SIG-M5 (cell line): ENCODE results near the gene ZWINT.
A peak's percentile ranks its signal among the peaks of the same experiment; 100 is the strongest.

Source experiments
- DNase-seq: peaks from one replicate; lab custom pipeline; 2025; lab: John Stamatoyannopoulos, UW

The ZWINT gene

GRCh38 chr10:56360967-56361612, at the start of gene ZWINT:
Gene ZWINT (minus strand): TSS chr10:56361259. CDS start chr10:56361236, 23 bp downstream.
- peak; percentile 54 for DNase-seq

GRCh38 chr10:56383806-56384205, 22.7 kb upstream of the ZWINT start:
- DNase-seq, result no peak

GRCh38 chr10:56370217-56371113, 9.4 kb upstream of the ZWINT start:
- DNase-seq, result no peak

- DNase-seq, result no peak
Measured at GRCh38 chr10:56360583-56360966, 484 bp downstream of the ZWINT start.

GRCh38 chr10:56359837-56360236, 1.2 kb downstream of the ZWINT start:
- no peak for DNase-seq

- no peak for DNase-seq
Measured at GRCh38 chr10:56357018-56357417, 4.0 kb downstream of the ZWINT start.

GRCh38 chr10:56351909-56352630, 9.0 kb downstream of the ZWINT start:
- no peak for DNase-seq

- DNase-seq, result no peak
Measured at GRCh38 chr10:56349611-56350010, 11.4 kb downstream of the ZWINT start.

GRCh38 chr10:56348101-56348500, 13.0 kb downstream of the ZWINT start:
- DNase-seq, result no peak

- DNase-seq, result no peak
Measured at GRCh38 chr10:56346845-56347415, 14.1 kb downstream of the ZWINT start.

GRCh38 chr10:56341612-56342011, 19.4 kb downstream of the ZWINT start:
- DNase-seq, result no peak

GRCh38 chr10:56329961-56330360, 31.1 kb downstream of the ZWINT start:
- no peak for DNase-seq

- no peak for DNase-seq
Measured at GRCh38 chr10:56327118-56327517, 33.9 kb downstream of the ZWINT start.

GRCh38 chr10:56319386-56319785, 41.7 kb downstream of the ZWINT start:
- no peak for DNase-seq

GRCh38 chr10:56318816-56319215, 42.2 kb downstream of the ZWINT start:
- no peak for DNase-seq

- no peak for DNase-seq
Measured at GRCh38 chr10:56317603-56318002, 43.5 kb downstream of the ZWINT start.

- no peak for DNase-seq
Measured at GRCh38 chr10:56316603-56317002, 44.5 kb downstream of the ZWINT start.
